COR-L47 (cell line): ENCODE measurements around the gene NBPF12.
"Not testable (repeated sequence)": the region's sequence is repeated elsewhere in the genome, so short reads cannot be mapped to it uniquely, and the experiment has no call there.

ENCODE experiments used
- DNase-seq: peaks from one replicate; lab custom pipeline; 2025; lab: John Stamatoyannopoulos, UW

NBPF12 gene

GRCh38 chr1:146938242-146938902 lies at the start of gene NBPF12:
Gene NBPF12, plus strand, starts transcription at chr1:146938324. Its CDS starts 21,820 bp downstream, at chr1:146960144.
- DNase-seq: peak; percentile 65

- not testable (repeated sequence) for DNase-seq
Measured at GRCh38 chr1:146891355-146891754, 46.8 kb upstream of the NBPF12 start.

GRCh38 chr1:146892331-146892730 lies 45.8 kb upstream of the NBPF12 start:
- DNase-seq: not testable (repeated sequence)

- DNase-seq: not testable (repeated sequence)
Measured at GRCh38 chr1:146907565-146908261, 30.4 kb upstream of the NBPF12 start.

- not testable (repeated sequence) for DNase-seq
Measured at GRCh38 chr1:146912975-146913374, 25.1 kb upstream of the NBPF12 start.

- DNase-seq: not testable (repeated sequence)
Measured at GRCh38 chr1:146920811-146921210, 17.3 kb upstream of the NBPF12 start.

- not testable (repeated sequence) for DNase-seq
Measured at GRCh38 chr1:146922614-146923013, 15.5 kb upstream of the NBPF12 start.

- not testable (repeated sequence) for DNase-seq
Measured at GRCh38 chr1:146924106-146924505, 14.0 kb upstream of the NBPF12 start.

GRCh38 chr1:146926413-146926812 lies 11.7 kb upstream of the NBPF12 start:
- not testable (repeated sequence) for DNase-seq

GRCh38 chr1:146930225-146930624 lies 7.9 kb upstream of the NBPF12 start:
- DNase-seq: not testable (repeated sequence)

- not testable (repeated sequence) for DNase-seq
Measured at GRCh38 chr1:146934390-146935223, 3.5 kb upstream of the NBPF12 start.

GRCh38 chr1:146937462-146937861 lies 662 bp upstream of the NBPF12 start:
- not testable (repeated sequence) for DNase-seq

- DNase-seq: peak; percentile 6
Measured at GRCh38 chr1:146938927-146939786, 1.0 kb downstream of the NBPF12 start.

- DNase-seq: not testable (repeated sequence)
Measured at GRCh38 chr1:146940293-146940692, 2.2 kb downstream of the NBPF12 start.

GRCh38 chr1:146943342-146943886 lies 5.3 kb downstream of the NBPF12 start:
- not testable (repeated sequence) for DNase-seq

GRCh38 chr1:146948127-146948526 lies 10.0 kb downstream of the NBPF12 start:
- not testable (repeated sequence) for DNase-seq

GRCh38 chr1:146964340-146964739 lies 26.2 kb downstream of the NBPF12 start:
- DNase-seq: not testable (repeated sequence)

GRCh38 chr1:146966351-146966750 lies 28.2 kb downstream of the NBPF12 start:
- DNase-seq: not testable (repeated sequence)

GRCh38 chr1:146970656-146971055 lies 32.5 kb downstream of the NBPF12 start:
- not testable (repeated sequence) for DNase-seq

- not testable (repeated sequence) for DNase-seq
Measured at GRCh38 chr1:146972681-146973080, 34.6 kb downstream of the NBPF12 start.

GRCh38 chr1:146985855-146986254 lies 47.7 kb downstream of the NBPF12 start:
- DNase-seq: not testable (repeated sequence)
